ENCODE results near the gene TGIF2.

Gene TGIF2

GRCh38 chr20:36565520-36565919 lies 7.9 kb upstream of the TGIF2 start:
- H3K27me3 ChIP-seq (ENCODE audit: control insufficient read depth in 2 of 2, insufficient read depth in 2 of 2, low read length in 2 of 2), result no peaks in the 10 kb centered on the region
- no peak overlapping the region for H3K9ac ChIP-seq (ENCODE audit: low read depth in 1 of 2, low read length in 2 of 2)
- H3K36me3 ChIP-seq (ENCODE audit: control insufficient read depth in 2 of 2, insufficient read depth in 2 of 2, low read length in 2 of 2), result no peaks in the 10 kb centered on the region
- no peak overlapping the region for H3K4me3 ChIP-seq (ENCODE audit: low read length in 2 of 2)
- H3K4me1 ChIP-seq (ENCODE audit: control insufficient read depth in 2 of 2, insufficient read depth in 2 of 2, low read length in 2 of 2), result no peaks in the 10 kb centered on the region
- H3K9me3 ChIP-seq (ENCODE audit: control insufficient read depth in 2 of 2, low read length in 2 of 2), result no peaks in the 10 kb centered on the region
- no peak overlapping the region for H3K27ac ChIP-seq (ENCODE audit: low read depth in 2 of 2, low read length in 2 of 2)

- no peaks in the 10 kb centered on the region for H3K27me3 ChIP-seq (ENCODE audit: control insufficient read depth in 2 of 2, insufficient read depth in 2 of 2, low read length in 2 of 2)
- H3K9ac ChIP-seq (ENCODE audit: low read depth in 1 of 2, low read length in 2 of 2), result no peak overlapping the region
- H3K27ac ChIP-seq (ENCODE audit: low read depth in 2 of 2, low read length in 2 of 2), result no peak overlapping the region
- H3K9me3 ChIP-seq (ENCODE audit: control insufficient read depth in 2 of 2, low read length in 2 of 2), result no peaks in the 10 kb centered on the region
- peaks cover 1 to 5% of the 10 kb centered on the region in 2 donors for H3K4me1 ChIP-seq (ENCODE audit: control insufficient read depth in 2 of 2, insufficient read depth in 2 of 2, low read length in 2 of 2)
- H3K4me3 ChIP-seq (ENCODE audit: low read length in 2 of 2), result no peak overlapping the region
- no peaks in the 10 kb centered on the region for H3K36me3 ChIP-seq (ENCODE audit: control insufficient read depth in 2 of 2, insufficient read depth in 2 of 2, low read length in 2 of 2)
Observed at GRCh38 chr20:36569847-36570429, 3.5 kb upstream of the TGIF2 start.

- Histone ChIP-seq H3K27ac (ENCODE audit: low read depth in 2 of 2, low read length in 2 of 2) (peak overlapping the region; percentile 74 to 83), H3K4me1 (ENCODE audit: control insufficient read depth in 2 of 2, insufficient read depth in 2 of 2, low read length in 2 of 2) (peaks cover 7 to 13% of the 10 kb centered on the region in 2 donors), H3K36me3 (ENCODE audit: control insufficient read depth in 2 of 2, insufficient read depth in 2 of 2, low read length in 2 of 2) (no peaks in the 10 kb centered on the region), H3K9ac (ENCODE audit: low read depth in 1 of 2, low read length in 2 of 2) (peak overlapping the region in 1 of 2 donors; percentile 24), H3K27me3 (ENCODE audit: control insufficient read depth in 2 of 2, insufficient read depth in 2 of 2, low read length in 2 of 2) (no peaks in the 10 kb centered on the region), H3K4me3 (ENCODE audit: low read length in 2 of 2) (no peak overlapping the region), H3K9me3 (ENCODE audit: control insufficient read depth in 2 of 2, low read length in 2 of 2) (no peaks in the 10 kb centered on the region)
Observed at GRCh38 chr20:36571564-36572504, 1.6 kb upstream of the TGIF2 start.

GRCh38 chr20:36572701-36573102 lies 695 bp upstream of the TGIF2 start:
- Histone ChIP-seq H3K4me1 (ENCODE audit: control insufficient read depth in 2 of 2, insufficient read depth in 2 of 2, low read length in 2 of 2) (peaks cover 7 to 13% of the 10 kb centered on the region in 2 donors), H3K9me3 (ENCODE audit: control insufficient read depth in 2 of 2, low read length in 2 of 2) (no peaks in the 10 kb centered on the region), H3K36me3 (ENCODE audit: control insufficient read depth in 2 of 2, insufficient read depth in 2 of 2, low read length in 2 of 2) (no peaks in the 10 kb centered on the region), H3K9ac (ENCODE audit: low read depth in 1 of 2, low read length in 2 of 2) (peak overlapping the region; percentile 46 to 76), H3K27ac (ENCODE audit: low read depth in 2 of 2, low read length in 2 of 2) (peak overlapping the region; percentile 74 to 83), H3K4me3 (ENCODE audit: low read length in 2 of 2) (peak overlapping the region; percentile 69), H3K27me3 (ENCODE audit: control insufficient read depth in 2 of 2, insufficient read depth in 2 of 2, low read length in 2 of 2) (no peaks in the 10 kb centered on the region)

- H3K9ac ChIP-seq (ENCODE audit: low read depth in 1 of 2, low read length in 2 of 2), result peak overlapping the region; percentile 60 to 74
- no peaks in the 10 kb centered on the region for H3K9me3 ChIP-seq (ENCODE audit: control insufficient read depth in 2 of 2, low read length in 2 of 2)
- H3K27ac ChIP-seq (ENCODE audit: low read depth in 2 of 2, low read length in 2 of 2), result peak overlapping the region; percentile 78 to 83
- H3K4me3 ChIP-seq (ENCODE audit: low read length in 2 of 2), result peak overlapping the region; percentile 63 to 69
- no peaks in the 10 kb centered on the region for H3K36me3 ChIP-seq (ENCODE audit: control insufficient read depth in 2 of 2, insufficient read depth in 2 of 2, low read length in 2 of 2)
- peaks cover 7 to 13% of the 10 kb centered on the region in 2 donors for H3K4me1 ChIP-seq (ENCODE audit: control insufficient read depth in 2 of 2, insufficient read depth in 2 of 2, low read length in 2 of 2)
- no peaks in the 10 kb centered on the region for H3K27me3 ChIP-seq (ENCODE audit: control insufficient read depth in 2 of 2, insufficient read depth in 2 of 2, low read length in 2 of 2)
Observed at GRCh38 chr20:36573798-36574365, 485 bp downstream of the TGIF2 start.

- H3K4me1 ChIP-seq (ENCODE audit: control insufficient read depth in 2 of 2, insufficient read depth in 2 of 2, low read length in 2 of 2), result peaks cover 7 to 13% of the 10 kb centered on the region in 2 donors
- peaks cover 2 to 3% of the 10 kb centered on the region in 2 donors for H3K36me3 ChIP-seq (ENCODE audit: control insufficient read depth in 2 of 2, insufficient read depth in 2 of 2, low read length in 2 of 2)
- H3K4me3 ChIP-seq (ENCODE audit: low read length in 2 of 2), result peak overlapping the region; percentile 69 to 71
- peak overlapping the region; percentile 31 to 83 for H3K27ac ChIP-seq (ENCODE audit: low read depth in 2 of 2, low read length in 2 of 2)
- H3K27me3 ChIP-seq (ENCODE audit: control insufficient read depth in 2 of 2, insufficient read depth in 2 of 2, low read length in 2 of 2), result no peaks in the 10 kb centered on the region
- peak overlapping the region; percentile 52 to 74 for H3K9ac ChIP-seq (ENCODE audit: low read depth in 1 of 2, low read length in 2 of 2)
- H3K9me3 ChIP-seq (ENCODE audit: control insufficient read depth in 2 of 2, low read length in 2 of 2), result no peaks in the 10 kb centered on the region
Observed at GRCh38 chr20:36574366-36575135, 1.2 kb downstream of the TGIF2 start.

GRCh38 chr20:36576081-36576445 lies 2.7 kb downstream of the TGIF2 start:
- no peaks in the 10 kb centered on the region for H3K9me3 ChIP-seq (ENCODE audit: control insufficient read depth in 2 of 2, low read length in 2 of 2)
- no peak overlapping the region for H3K9ac ChIP-seq (ENCODE audit: low read depth in 1 of 2, low read length in 2 of 2)
- no peaks in the 10 kb centered on the region for H3K27me3 ChIP-seq (ENCODE audit: control insufficient read depth in 2 of 2, insufficient read depth in 2 of 2, low read length in 2 of 2)
- peaks cover 10 to 11% of the 10 kb centered on the region in 2 donors for H3K36me3 ChIP-seq (ENCODE audit: control insufficient read depth in 2 of 2, insufficient read depth in 2 of 2, low read length in 2 of 2)
- H3K27ac ChIP-seq (ENCODE audit: low read depth in 2 of 2, low read length in 2 of 2), result no peak overlapping the region
- peaks cover 7 to 13% of the 10 kb centered on the region in 2 donors for H3K4me1 ChIP-seq (ENCODE audit: control insufficient read depth in 2 of 2, insufficient read depth in 2 of 2, low read length in 2 of 2)
- no peak overlapping the region for H3K4me3 ChIP-seq (ENCODE audit: low read length in 2 of 2)

GRCh38 chr20:36578356-36579041 lies 5.1 kb downstream of the TGIF2 start:
- Histone ChIP-seq H3K27ac (ENCODE audit: low read depth in 2 of 2, low read length in 2 of 2) (no peak overlapping the region), H3K9ac (ENCODE audit: low read depth in 1 of 2, low read length in 2 of 2) (no peak overlapping the region), H3K36me3 (ENCODE audit: control insufficient read depth in 2 of 2, insufficient read depth in 2 of 2, low read length in 2 of 2) (peaks cover 15 to 19% of the 10 kb centered on the region in 2 donors), H3K9me3 (ENCODE audit: control insufficient read depth in 2 of 2, low read length in 2 of 2) (no peaks in the 10 kb centered on the region), H3K4me3 (ENCODE audit: low read length in 2 of 2) (no peak overlapping the region), H3K4me1 (ENCODE audit: control insufficient read depth in 2 of 2, insufficient read depth in 2 of 2, low read length in 2 of 2) (peaks cover 7 to 13% of the 10 kb centered on the region in 2 donors), H3K27me3 (ENCODE audit: control insufficient read depth in 2 of 2, insufficient read depth in 2 of 2, low read length in 2 of 2) (no peaks in the 10 kb centered on the region)

GRCh38 chr20:36579996-36580545 lies 6.7 kb downstream of the TGIF2 start:
- H3K4me3 ChIP-seq (ENCODE audit: low read length in 2 of 2), result no peak overlapping the region
- H3K9ac ChIP-seq (ENCODE audit: low read depth in 1 of 2, low read length in 2 of 2), result no peak overlapping the region
- peaks cover 15 to 19% of the 10 kb centered on the region in 2 donors for H3K36me3 ChIP-seq (ENCODE audit: control insufficient read depth in 2 of 2, insufficient read depth in 2 of 2, low read length in 2 of 2)
- H3K9me3 ChIP-seq (ENCODE audit: control insufficient read depth in 2 of 2, low read length in 2 of 2), result no peaks in the 10 kb centered on the region
- H3K4me1 ChIP-seq (ENCODE audit: control insufficient read depth in 2 of 2, insufficient read depth in 2 of 2, low read length in 2 of 2), result peaks cover 4 to 7% of the 10 kb centered on the region in 2 donors
- H3K27ac ChIP-seq (ENCODE audit: low read depth in 2 of 2, low read length in 2 of 2), result no peak overlapping the region
- no peaks in the 10 kb centered on the region for H3K27me3 ChIP-seq (ENCODE audit: control insufficient read depth in 2 of 2, insufficient read depth in 2 of 2, low read length in 2 of 2)
